CMK (cell line): ENCODE results near the gene LBX1.
A peak's percentile ranks its signal among the peaks of the same experiment; 100 is the strongest.

Experiments
- DNase-seq: peaks from one replicate; pipeline ENCODE4 v3.0.0-alpha.2; 2010; ENCODE audit warnings: low read depth

The LBX1 gene

GRCh38 chr10:101225846-101226421, 3.3 kb downstream of the LBX1 start:
- no peak for DNase-seq

GRCh38 chr10:101224910-101225823, 4.1 kb downstream of the LBX1 start:
- no peak for DNase-seq

- DNase-seq, result no peak
These were observed 5.0 kb downstream of the LBX1 start for GRCh38 chr10:101224060-101224909.

- DNase-seq, result no peak
These were observed 5.8 kb downstream of the LBX1 start for GRCh38 chr10:101223274-101224059.

- DNase-seq, result no peak
These were observed 6.5 kb downstream of the LBX1 start for GRCh38 chr10:101222683-101223273.

GRCh38 chr10:101221963-101222531, 7.2 kb downstream of the LBX1 start:
- DNase-seq, result no peak

GRCh38 chr10:101221549-101221948, 7.7 kb downstream of the LBX1 start:
- DNase-seq, result no peak

GRCh38 chr10:101219946-101220451, 9.3 kb downstream of the LBX1 start:
- no peak for DNase-seq

GRCh38 chr10:101219139-101219945, 9.9 kb downstream of the LBX1 start:
- DNase-seq, result no peak

- DNase-seq, result no peak
These were observed 10.7 kb downstream of the LBX1 start for GRCh38 chr10:101218351-101219138.

GRCh38 chr10:101217450-101218281, 11.6 kb downstream of the LBX1 start:
- DNase-seq, result no peak

- DNase-seq, result no peak
These were observed 12.2 kb downstream of the LBX1 start for GRCh38 chr10:101217044-101217425.

GRCh38 chr10:101216207-101217043, 12.8 kb downstream of the LBX1 start:
- no peak for DNase-seq

GRCh38 chr10:101215397-101216206, 13.7 kb downstream of the LBX1 start:
- DNase-seq, result no peak

- peak; percentile 60 for DNase-seq
These were observed 14.5 kb downstream of the LBX1 start for GRCh38 chr10:101214446-101215396.
